Measurements from ENCODE around the gene CPNE2.

The CPNE2 gene

DNA sequence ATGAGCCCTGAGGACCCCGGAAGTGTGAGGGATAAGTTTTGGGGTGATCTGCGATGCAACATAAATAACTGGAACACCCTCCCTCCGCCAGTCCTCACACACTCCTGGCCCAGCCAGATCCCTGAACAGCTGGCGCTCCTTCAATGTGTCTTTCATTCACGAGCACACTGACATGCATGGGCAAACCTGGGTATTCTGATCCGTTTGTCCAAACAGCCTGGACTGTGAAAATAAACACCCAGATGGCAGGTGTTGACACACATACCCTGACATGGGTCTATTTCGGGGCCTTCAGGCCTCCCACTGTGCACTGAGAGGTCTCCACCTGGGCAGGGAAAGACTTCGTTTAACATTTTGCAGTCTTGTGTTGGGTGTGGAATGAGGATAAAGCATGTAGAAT is 3.0 kb upstream of the CPNE2 start:
- H2AFZ ChIP-seq: no peak overlapping the region
- no peaks in the 10 kb centered on the region for H3K36me3 ChIP-seq (ENCODE audit: control insufficient read depth, insufficient read depth, low read length)
- TF ChIP-seq, protein P1, sequence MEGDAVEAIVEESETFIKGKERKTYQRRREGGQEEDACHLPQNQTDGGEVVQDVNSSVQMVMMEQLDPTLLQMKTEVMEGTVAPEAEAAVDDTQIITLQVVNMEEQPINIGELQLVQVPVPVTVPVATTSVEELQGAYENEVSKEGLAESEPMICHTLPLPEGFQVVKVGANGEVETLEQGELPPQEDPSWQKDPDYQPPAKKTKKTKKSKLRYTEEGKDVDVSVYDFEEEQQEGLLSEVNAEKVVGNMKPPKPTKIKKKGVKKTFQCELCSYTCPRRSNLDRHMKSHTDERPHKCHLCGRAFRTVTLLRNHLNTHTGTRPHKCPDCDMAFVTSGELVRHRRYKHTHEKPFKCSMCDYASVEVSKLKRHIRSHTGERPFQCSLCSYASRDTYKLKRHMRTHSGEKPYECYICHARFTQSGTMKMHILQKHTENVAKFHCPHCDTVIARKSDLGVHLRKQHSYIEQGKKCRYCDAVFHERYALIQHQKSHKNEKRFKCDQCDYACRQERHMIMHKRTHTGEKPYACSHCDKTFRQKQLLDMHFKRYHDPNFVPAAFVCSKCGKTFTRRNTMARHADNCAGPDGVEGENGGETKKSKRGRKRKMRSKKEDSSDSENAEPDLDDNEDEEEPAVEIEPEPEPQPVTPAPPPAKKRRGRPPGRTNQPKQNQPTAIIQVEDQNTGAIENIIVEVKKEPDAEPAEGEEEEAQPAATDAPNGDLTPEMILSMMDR (IDR thresholded peaks at IDR 0.05): no peak
- H3K9me3 ChIP-seq (ENCODE audit: control insufficient read depth, low read length): no peaks in the 10 kb centered on the region
- no peak overlapping the region for H3K27ac ChIP-seq
- peaks cover 4% of the 10 kb centered on the region for H3K79me2 ChIP-seq
- no peaks in the 10 kb centered on the region for H3K27me3 ChIP-seq (ENCODE audit: control insufficient read depth, insufficient read depth, low read length)
- no peak overlapping the region for H3K9ac ChIP-seq
- H3K4me2 ChIP-seq (ENCODE audit: low read length): no peak overlapping the region
- H3K4me3 ChIP-seq (ENCODE audit: low read depth, low read length): no peak overlapping the region
- H3K4me1 ChIP-seq: peaks cover 2% of the 10 kb centered on the region

DNA sequence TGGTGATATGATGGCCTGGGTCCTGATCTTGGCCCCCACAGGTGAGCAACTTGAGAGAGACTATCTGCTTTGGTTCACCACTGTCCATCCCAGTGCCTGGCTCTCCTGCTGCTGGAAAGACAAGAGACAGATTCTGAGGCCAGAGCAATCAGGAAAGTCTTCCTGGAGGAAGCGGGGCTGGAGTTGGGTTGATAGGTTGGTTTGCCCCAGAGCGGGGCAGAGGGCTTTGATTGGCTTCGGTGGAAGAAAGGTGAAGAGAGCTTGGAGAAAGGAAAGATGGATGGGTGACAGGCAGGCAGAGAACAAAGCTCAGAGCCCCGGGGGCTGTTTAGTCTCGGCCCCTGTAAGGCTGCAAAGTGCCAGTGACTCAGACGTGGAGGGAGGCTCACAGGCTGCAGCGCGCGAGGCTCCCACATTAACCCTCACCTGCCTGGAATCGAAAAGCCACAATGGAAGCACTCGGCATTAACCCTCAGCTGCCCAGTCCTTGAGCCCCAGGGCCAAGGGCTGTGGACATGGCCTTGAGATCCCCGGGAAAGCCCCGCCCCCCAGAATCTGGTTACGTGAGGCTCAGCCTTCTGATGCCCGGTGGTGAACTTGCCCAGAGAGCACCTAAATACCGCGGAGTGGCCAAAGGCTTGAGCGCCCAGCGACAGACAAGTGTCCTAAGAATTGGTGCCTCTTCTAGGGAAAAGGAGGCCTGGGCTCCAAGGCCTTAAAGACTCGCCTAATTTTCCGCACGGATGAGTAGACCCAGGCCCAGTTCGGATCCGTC is 996 bp upstream of the CPNE2 start:
- peaks cover 2% of the 10 kb centered on the region for H3K4me1 ChIP-seq
- H3K9ac ChIP-seq: peak overlapping the region; percentile 69
- no peak overlapping the region for H3K27ac ChIP-seq
- TF ChIP-seq, protein P1 (IDR thresholded peaks at IDR 0.05): no peak
- H3K9me3 ChIP-seq (ENCODE audit: control insufficient read depth, low read length): no peaks in the 10 kb centered on the region
- no peaks in the 10 kb centered on the region for H3K36me3 ChIP-seq (ENCODE audit: control insufficient read depth, insufficient read depth, low read length)
- peak overlapping the region; percentile 59 for H3K4me2 ChIP-seq (ENCODE audit: low read length)
- peaks cover 4% of the 10 kb centered on the region for H3K79me2 ChIP-seq
- H3K4me3 ChIP-seq (ENCODE audit: low read depth, low read length): peak overlapping the region; percentile 32
- peak overlapping the region; percentile 90 for H2AFZ ChIP-seq
- no peaks in the 10 kb centered on the region for H3K27me3 ChIP-seq (ENCODE audit: control insufficient read depth, insufficient read depth, low read length)

DNA sequence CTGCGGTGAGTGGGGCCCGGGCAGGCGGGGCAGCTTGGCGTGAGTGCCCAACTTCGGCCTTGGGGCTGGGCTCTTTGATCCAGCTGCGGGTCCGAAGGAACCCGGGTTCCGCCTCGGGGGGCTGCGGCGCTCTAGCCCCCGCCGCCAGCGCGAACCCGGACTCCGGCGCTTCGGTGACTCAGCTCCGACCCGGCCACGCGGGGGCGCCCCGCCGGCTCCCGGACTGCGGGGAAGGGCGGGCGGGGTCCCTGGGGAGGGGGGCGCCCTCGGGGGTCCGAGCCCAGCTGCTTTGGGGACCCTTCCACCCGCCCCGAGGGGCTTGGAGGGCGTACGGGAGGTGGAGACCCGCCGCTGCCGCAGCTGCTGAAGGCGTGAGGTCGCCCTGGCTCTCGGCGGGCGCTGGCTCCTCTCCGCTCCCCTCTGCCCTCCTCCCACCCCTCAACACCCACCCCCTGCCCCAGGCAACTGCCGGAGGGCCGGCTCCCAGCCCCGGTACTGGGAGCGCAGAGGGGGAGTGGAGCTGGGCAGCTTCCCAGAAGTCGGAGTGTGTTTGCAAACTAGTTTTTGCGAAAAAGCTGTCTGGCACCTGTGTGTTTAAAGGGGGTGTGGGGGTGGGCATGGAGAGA is 516 bp downstream of the CPNE2 start:
- H3K9ac ChIP-seq: no peak overlapping the region
- peak overlapping the region; percentile 82 for H2AFZ ChIP-seq
- H3K79me2 ChIP-seq: peaks cover 4% of the 10 kb centered on the region
- H3K9me3 ChIP-seq (ENCODE audit: control insufficient read depth, low read length): no peaks in the 10 kb centered on the region
- no peaks in the 10 kb centered on the region for H3K27me3 ChIP-seq (ENCODE audit: control insufficient read depth, insufficient read depth, low read length)
- peak overlapping the region; percentile 41 for H3K4me2 ChIP-seq (ENCODE audit: low read length)
- H3K27ac ChIP-seq: no peak overlapping the region
- H3K4me3 ChIP-seq (ENCODE audit: low read depth, low read length): peak overlapping the region; percentile 37
- H3K36me3 ChIP-seq (ENCODE audit: control insufficient read depth, insufficient read depth, low read length): no peaks in the 10 kb centered on the region
- TF ChIP-seq, protein P1 (IDR thresholded peaks at IDR 0.05): peak; percentile 36
- H3K4me1 ChIP-seq: peaks cover 2% of the 10 kb centered on the region

GRCh38 chr16:57093666-57094564 is 1.5 kb downstream of the CPNE2 start:
- H3K9ac ChIP-seq: no peak overlapping the region
- H3K9me3 ChIP-seq (ENCODE audit: control insufficient read depth, low read length): no peaks in the 10 kb centered on the region
- H3K4me3 ChIP-seq (ENCODE audit: low read depth, low read length): peak overlapping the region; percentile 18
- peaks cover 4% of the 10 kb centered on the region for H3K79me2 ChIP-seq
- H3K27me3 ChIP-seq (ENCODE audit: control insufficient read depth, insufficient read depth, low read length): no peaks in the 10 kb centered on the region
- no peaks in the 10 kb centered on the region for H3K36me3 ChIP-seq (ENCODE audit: control insufficient read depth, insufficient read depth, low read length)
- H3K4me2 ChIP-seq (ENCODE audit: low read length): peak overlapping the region; percentile 41
- TF ChIP-seq, protein P1 (IDR thresholded peaks at IDR 0.05): no peak
- no peak overlapping the region for H2AFZ ChIP-seq
- H3K4me1 ChIP-seq: peaks cover 2% of the 10 kb centered on the region
- no peak overlapping the region for H3K27ac ChIP-seq

Data from parathyroid adenoma (tissue), 2 donors.